HG03469 (cell line): ENCODE measurements around the gene TSN.
"Not testable (repeated sequence)": the region's sequence is repeated elsewhere in the genome, so short reads cannot be mapped to it uniquely, and the experiment has no call there.

Experiments used
- ATAC-seq: cut with Tn5 transposase; IDR thresholded peaks from one replicate; pipeline ENCODE4 v1.9.1; 2021; ENCODE audit warnings: mild to moderate bottlenecking, moderate library complexity, moderate number of reproducible peaks; ENCODE audit not compliant: unreplicated experiment

The TSN gene

DNA sequence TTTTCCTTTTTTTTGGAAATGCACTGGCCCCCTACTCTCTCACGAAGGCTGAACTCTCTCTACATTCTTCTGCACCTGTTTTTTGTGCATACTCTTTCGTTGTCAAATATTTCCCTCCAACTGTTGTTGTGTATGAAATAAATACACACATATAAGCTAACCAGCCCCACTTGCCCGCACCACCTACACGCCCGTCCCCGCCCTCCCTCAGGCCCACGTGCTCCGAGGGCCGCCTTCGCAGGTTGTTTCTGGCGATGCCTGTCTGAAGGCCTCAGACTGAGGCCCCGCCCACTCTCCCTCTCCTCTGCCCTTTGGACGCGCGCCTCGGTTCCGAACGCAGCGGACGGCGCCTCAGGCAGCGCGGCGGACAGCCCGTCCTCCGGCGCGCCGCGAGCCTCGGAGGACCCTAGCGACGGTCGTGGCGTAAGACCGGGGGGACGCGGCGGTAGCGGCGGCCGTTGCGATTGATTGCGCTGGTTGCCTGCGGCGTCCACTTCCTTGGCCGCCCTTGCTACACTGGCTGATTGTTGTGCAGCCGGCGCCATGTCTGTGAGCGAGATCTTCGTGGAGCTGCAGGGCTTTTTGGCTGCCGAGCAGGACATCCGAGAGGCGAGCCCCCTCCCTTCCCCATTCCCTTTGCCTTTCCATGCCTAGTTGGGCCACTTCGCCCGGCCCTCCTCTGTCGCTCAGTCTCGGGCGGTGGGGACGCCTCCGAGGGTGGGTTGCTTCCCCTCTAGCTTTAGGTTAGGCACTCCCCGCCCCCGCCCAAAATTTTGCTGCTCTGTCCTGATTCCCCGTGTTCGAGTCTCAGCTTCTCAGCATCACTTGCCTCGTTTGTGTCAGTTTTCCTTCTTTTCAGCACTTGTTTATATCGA lies at the start of gene TSN:
Gene TSN, plus strand, starts transcription at position 415 of the 875 bp plus-strand sequence. Its CDS starts 129 bp downstream, at position 544.
- peak; percentile 99 for ATAC-seq

DNA sequence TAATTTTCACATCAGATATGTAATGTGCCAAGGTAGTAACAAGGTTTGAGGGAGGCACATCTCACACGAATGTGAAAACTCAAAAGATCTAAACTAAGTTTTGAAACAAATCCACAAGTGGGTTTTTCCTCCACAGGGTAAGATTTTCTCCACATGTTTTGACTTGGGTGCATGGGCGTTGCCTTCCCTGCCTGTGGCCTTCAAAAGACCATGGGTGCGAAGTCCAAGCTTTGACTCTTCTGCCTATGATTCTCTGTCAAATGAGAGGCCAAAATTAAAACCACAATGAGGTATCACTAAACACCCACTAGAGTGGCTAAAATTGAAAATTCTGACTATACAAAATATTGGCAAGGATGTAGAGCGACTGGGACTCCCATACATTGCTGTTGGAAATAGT lies 49.5 kb upstream of the TSN start:
- no peak for ATAC-seq

DNA sequence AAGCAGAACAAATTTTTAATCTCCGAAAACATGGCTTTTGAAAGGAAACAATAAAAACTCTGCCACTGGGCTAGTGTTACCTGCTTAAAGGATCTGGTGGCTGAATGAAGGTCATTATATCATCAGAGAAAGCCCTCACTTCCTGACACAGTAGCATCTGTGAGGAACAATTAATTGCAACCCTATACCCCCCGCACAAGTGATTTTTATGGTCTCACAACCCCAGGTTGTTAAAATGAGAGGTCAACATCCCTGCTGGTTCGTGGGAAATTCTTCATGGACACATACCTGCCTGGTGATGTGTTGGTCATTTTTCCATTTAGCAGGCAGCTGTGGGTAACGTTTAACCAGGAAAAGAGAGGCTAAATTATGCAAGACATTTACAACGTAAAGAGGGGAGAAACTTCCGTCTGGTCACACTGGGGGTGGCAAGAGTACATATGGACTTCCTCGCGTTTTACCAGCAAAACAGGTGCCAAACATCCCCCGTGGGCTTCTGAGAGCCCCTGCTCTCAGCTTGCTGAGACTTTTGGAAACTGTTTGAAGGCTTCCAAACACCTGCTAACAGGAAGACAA lies 48.0 kb upstream of the TSN start:
- no peak for ATAC-seq

DNA sequence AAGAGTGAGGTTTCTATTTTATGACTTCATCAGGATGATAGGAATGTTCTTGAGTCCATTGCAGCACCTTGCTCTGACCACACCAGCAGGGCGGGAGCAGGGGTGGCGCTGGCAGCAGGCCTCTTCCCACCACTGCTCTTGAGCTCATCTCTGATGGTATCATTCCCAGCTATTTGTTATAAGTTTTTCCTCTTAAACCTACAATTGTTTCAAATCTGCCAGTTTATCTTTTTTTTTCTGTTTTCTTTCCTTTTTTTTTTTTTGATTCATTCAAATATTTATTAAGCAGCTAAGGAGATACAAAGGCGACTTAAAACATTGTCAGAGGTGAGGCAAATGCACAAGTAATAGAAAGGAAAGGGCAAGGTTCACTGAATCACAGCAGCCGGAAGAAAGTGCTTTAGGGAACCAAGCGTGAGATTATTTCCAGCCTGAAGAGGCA lies 47.5 kb upstream of the TSN start:
- ATAC-seq, result no peak

DNA sequence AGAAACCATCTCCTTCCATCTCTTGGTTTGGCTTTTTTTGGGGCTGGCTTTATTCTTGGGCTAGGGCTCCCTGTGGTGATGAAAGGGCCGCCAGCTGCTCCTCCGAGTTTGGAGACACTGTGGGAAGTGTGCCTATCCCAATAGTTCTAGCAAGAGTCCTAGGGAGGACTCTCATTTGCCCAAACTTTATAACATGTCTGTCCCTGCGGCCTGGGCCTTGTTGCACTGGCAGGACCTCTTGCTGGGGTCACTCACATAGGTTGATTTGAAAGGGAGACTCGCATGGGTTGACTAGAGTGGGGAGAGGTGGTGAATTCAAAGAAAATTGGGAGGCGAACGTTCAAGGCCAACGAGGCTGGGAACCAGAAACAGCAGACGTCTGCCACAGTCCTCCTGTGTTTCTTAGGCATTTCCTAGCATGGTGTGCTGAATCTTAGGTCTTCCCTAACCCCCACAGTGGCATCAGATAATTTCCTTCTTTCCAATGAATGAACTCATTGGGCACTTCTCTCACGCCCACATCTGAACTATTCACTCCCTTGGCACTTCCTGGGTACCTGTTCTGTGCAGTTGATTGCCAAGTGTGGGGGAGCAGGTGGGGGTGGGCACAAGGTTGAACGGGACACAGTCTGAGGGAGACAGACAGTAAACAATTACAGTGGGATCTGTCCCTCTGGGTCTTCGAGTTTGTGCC lies 45.5 kb upstream of the TSN start:
- no peak for ATAC-seq

DNA sequence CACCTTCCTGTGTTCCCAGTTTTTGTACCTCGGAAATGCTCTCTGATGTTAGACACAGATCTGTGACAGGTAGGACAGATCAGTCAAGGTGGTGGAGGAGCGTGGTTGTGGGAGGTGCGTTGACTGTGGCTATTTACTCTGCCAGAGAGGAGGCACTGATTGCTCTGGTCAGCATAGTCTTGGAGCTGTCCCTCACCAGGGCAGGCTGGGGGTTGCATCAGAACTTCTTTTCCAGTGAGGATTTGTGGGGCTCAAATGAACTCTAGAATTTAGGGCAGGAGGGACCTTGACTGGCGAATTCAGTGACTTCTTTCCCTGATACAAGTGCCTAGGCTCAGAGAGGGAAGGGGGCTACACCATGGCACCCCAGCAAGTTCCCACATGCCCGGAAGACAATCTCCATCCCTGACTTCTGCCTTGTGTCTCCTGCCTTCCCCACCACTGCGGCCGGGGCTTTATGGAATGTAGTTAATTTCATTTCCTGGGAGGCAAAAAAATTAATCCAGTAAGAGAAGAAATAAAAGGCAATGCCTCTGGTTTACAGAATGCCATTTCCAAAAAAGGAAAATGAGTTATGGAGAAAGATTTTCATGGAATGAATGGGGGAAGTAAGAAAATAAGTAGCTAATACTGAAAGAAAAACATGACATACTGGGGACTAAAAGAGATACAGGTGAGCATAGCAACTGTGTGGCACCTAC lies 44.8 kb upstream of the TSN start:
- no peak for ATAC-seq

DNA sequence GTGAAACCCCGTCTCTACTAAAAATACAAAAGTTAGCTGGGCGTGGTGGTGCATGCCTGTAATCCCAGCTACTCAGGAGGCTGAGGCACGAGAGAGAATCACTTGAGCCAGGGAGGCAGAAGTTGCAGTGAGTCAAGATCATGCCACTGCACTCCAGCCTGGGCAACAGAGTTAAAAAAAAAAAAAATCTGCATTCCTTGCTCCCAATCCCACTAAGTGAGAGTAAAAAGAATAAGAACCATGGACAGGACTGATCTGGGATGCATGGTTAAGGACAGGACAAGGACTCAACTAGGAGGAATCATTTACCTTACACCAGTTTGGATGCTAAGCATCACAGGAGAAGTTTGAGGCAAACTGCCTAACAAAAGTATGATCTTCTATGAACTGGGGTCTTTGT lies 44.0 kb upstream of the TSN start:
- not testable (repeated sequence) for ATAC-seq

DNA sequence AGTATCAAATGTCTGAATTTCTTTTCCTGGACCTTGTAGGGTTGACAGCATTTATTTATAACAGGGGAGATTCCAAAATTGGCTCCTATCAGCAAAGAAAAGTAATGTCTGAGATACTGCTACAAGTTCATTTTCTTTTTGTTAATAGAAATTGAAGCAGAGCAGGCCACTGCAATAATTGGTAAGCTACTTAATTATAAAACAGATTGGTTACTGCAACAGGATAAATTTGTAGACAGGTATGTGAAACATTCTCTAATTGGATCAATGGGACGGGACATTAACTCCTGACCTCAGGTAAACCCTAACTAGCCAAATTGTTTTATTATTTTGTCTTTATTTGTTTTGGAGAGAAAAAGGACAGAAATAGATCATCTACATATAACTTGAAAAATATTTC lies 39.3 kb upstream of the TSN start:
- ATAC-seq, result no peak

DNA sequence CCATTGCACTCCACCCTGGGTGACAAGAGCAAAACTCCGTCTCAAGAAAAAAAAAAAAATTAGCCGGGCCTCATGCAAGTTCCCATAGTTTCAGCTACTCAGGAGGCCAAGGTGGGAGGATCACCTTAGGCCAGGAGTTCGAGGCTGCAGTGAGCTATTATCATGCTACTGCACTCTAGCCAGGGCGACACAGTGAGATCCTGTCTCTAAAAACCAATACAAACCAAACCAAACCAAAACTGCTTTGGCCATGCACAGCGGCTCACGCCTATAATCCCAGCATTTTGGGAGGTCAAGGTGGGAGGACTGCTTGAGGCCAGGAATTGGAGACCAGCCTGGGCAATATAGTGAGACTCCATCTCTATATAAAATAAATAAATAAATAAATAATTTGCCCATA lies 37.9 kb upstream of the TSN start:
- ATAC-seq, result no peak

DNA sequence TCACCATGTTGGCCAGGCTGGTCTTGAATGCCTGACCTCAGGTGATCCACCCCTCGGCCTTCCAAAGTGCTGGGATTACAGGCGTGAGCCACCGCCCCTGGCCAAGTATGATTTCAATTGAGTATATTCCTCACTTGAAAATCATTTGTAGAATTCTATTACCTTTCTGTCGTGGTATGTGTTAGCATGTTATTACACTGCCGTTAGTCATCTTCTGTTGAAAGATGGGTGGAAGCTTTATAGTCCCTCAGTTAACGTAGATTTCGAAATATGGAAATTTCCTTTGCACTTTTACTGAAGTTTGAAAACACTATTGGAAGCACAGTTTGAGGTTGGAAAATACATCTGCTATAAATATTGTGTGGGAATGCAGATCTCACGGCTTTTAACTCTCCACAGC lies 33.5 kb upstream of the TSN start:
- ATAC-seq, result no peak

DNA sequence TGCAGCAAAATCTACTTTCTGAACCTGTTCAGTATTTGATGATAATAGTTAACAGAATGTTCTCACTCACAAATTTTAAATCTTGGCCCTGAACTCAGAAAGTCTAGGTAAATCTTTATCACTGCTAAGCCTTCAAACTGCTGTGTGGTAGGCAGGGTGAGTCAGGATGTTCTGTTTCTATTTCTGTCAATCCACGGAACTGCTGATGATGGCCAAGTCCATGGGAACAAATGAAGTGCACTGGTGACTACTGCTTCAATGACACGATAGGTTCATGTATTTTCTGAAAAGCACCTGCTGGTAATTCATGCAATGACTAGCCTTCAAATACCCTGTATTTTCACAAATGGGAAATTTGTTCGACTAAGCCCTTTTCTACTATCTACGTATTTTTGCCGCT lies 33.0 kb upstream of the TSN start:
- no peak for ATAC-seq

DNA sequence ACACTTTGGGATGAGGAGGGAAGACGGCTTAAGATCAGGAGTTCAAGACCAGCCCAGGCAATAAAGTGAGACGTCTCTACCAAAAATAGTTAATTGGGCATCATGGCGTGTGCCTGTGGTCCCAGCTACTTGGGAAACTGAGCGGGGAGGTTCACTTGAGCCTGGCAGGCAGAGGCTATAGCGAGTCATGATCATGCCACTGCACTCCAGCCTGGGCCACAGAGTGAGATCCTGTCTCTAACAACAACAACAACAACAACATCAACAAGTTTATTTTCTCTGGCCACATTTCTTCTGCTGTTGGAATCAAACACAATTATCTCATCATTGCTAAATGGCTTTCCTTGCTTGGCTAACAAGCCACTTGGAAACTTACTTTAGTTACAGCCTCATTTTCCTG lies 32.1 kb upstream of the TSN start:
- ATAC-seq, result no peak

DNA sequence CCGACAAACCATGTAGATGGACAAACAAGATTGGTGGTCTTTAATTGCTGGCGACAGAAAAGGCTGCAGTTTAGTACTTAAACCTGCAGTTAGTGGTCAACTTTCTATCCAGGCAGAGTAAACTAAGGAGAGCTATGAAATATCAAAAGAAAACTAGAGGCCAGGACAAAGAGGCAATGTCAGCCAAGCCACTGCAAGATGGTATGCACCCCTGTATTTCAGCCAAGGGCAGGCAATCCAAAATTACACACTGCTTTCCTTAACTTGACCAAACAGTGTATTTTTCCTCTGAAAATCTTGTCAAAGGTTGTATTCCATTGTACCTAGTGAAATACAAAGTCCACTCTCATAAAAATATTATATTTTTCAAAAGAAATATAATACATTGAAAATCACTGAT lies 28.1 kb upstream of the TSN start:
- no peak for ATAC-seq

DNA sequence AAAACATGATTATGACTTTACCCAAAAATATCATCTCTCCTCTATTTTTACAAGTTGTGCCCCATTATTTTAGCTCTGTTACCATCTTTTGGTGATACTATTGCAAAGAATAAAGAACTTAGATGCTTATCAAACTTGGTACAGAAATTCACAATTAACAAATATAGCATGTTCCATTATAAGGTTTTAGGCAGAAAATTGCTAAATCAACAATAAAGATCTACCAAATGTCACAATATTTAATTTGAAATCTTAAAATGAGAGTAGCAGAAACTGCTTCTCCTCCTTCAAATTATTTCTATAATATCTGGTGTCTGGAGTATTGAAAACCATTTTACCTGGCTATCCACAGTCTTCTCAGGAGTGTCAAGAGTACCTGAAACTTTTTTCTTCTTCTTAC lies 27.5 kb upstream of the TSN start:
- ATAC-seq, result no peak

DNA sequence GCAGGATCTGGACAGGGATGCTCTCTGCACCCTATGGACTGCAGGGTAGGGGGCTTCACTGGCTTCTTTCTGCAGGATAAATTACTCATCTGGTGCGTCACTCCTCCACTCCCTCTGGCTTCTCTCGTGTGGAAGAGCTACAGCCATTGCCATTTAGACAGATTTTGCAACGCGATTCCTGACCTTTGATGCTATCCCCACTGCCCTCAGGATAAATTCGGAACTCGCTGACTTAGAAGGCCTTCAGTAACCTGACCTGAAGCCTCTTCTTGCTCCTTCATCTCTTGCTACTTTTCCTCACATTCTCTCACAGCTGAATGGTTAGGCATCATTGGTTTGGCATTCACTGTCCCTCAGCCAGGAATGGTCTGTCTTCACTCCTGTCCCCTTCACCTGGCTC lies 24.1 kb upstream of the TSN start:
- ATAC-seq, result no peak

DNA sequence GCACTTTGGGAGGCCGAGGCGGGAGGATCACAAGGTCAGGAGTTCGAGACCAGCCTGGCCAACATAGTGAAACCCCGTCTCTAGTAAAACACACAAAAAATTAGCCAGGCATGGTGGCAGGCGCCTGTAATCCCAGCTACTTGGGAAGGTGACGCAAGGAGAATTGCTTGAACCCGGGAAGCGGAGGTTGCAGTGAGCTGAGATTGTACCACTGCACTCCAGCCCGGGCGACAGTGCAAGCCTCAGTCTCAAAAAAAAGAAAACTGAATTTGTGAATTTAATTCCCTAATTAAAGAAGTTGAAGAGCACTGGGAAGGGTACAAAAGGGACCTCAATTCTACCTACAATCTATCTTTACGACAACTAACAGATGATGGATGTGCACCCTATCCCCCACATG lies 20.9 kb upstream of the TSN start:
- ATAC-seq, result not testable (repeated sequence)

DNA sequence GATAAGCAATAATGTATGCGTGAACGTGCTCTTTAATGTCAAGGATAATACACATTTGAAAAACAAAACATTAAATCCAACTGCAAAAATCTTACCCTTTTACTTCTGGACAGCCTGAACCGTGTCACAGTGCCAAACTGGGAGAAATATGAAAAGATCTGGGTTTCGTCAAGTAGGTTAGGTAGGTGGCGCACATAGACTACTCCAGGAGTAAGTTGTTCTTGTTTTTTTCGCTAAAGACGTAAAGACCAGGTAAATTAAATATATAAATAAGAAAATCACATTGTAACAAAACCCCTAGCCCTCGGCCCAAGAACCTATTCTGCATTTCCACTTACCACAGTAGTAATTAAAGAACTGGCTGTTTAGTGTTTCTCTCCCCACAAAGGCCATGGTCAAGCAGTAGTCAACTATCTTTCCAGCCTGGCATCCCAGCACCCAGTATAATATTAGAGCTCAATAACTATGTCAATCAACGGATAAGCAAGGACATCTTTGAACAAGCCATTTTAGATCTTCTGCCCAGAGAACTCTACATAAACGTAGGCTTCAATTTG lies 19.9 kb upstream of the TSN start:
- no peak for ATAC-seq

DNA sequence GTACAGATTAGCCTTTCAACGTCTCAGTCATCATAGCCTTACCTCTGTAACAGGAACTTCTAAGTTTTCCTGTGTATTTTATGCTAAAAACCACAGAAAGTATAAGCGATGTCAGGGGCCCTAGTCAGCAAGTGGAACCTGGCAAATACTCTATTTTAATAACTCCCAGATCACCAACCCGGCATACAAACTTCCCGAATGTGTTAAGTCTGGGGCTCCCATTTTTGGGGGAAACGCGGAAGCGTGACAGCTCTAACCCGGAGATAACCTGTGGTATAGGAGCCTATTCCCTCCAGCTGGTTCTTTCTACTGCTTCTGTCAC lies 19.4 kb upstream of the TSN start:
- no peak for ATAC-seq

DNA sequence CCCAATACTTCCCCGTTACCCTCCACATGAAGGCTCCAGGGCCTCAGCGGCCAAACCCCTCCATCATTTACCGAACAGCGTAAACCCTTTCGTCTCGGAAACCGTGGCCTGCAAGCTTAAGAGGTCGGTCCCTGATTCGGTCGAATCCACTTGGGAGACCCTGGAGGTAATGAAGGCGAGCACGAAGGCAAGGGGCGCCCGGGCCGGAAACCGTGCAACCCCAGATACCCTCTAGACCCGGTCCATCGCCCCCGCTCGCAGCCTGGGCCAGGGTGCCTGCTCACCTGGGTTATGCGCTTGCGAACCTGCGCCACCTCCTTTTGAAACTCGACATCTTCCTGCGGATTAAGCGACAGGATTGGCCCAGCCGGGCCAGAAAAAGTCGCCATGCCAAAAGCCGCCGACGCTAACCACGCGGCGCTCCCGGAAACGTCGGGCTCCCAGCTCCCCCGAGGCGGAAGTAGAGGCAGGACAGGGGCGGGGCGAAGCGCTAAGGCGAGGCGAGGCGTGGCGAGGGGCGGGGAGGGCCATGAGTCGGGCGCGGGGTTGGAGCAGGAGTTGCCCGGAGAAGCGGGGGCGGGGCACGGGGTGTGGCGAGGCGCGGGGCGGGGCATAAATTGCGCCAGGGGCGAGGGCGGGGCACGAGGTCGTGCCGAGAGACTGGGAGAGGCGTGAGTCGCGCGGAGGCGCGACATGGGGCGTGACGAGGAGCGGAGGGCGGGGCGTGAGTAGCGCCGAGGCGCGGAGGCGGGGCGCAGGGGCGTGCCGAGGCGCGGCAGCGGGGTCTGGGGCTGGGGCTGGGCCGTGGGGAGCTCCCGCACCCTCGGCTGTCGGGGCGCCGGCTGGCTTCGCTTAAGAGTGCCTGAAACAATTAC lies 18.8 kb upstream of the TSN start, which contains the start of gene NIFK:
Gene NIFK, minus strand, starts transcription at position 414 of the 875 bp plus-strand sequence. Its CDS starts 25 bp downstream, at position 389.
- ATAC-seq, result peak; percentile 72

DNA sequence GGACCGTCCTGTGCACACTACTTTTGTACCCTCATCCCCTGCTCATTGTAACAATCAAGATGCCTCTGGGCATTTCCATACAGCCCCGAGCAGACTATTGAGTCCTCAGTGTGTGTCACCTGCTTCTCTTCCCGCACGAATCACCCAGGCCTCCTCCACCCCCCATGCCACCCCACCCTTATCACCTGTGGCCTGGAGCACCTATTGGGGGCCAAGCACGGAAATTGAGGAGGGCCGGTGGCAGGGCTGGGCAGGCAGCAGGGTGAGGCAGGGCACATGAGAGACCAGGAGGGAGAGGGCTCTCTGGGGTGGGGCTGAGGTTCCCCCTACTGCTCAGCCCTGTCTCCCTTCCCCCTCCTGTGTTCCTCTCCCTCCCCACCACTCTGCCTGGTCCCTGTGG lies 14.5 kb upstream of the TSN start:
- ATAC-seq, result no peak
